ENCODE measurements around the gene RNF11.

DNA sequence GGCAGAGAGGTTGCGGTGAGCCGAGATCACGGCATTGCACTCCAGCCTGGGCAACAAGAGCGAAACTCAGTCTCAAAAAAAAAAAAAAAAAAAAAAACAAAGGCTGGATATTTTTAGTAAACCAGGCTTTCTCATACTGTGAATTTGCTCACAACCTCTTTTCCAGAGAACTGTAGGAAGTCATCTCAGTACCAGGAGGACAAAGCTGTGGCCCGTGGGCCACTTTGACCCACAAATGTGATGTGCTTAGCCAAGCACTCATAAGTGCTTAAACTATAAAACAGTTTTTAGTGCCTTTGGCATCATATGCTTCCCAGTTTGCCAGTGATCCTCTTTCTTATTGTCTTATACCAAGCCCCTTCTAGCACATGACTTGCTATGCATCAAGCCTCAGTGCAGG, 46.5 kb downstream of the RNF11 start:
- no peak for TF ChIP-seq POLR2AphosphoS5 (IDR thresholded peaks at IDR 0.05; ENCODE audit: borderline replicate concordance, low read depth, low read length)
- TF ChIP-seq EZH2 (IDR thresholded peaks at IDR 0.05) = no peak
- no peak for TF ChIP-seq FOXP2 (optimal IDR thresholded peaks at IDR 0.05; ENCODE audit: control extremely low read depth, extremely low read length, insufficient read depth)

Measured in SK-N-MC (cell line).